ENCODE measurements around the gene PODNL1. TPM values are rescaled to one million over a fixed set of nuclear protein-coding genes. Genes with fewer than 3 reads are reported as not detected.

The PODNL1 gene
- polyA plus RNA-seq, 3 donors from 2014 or later: not detected

DNA sequence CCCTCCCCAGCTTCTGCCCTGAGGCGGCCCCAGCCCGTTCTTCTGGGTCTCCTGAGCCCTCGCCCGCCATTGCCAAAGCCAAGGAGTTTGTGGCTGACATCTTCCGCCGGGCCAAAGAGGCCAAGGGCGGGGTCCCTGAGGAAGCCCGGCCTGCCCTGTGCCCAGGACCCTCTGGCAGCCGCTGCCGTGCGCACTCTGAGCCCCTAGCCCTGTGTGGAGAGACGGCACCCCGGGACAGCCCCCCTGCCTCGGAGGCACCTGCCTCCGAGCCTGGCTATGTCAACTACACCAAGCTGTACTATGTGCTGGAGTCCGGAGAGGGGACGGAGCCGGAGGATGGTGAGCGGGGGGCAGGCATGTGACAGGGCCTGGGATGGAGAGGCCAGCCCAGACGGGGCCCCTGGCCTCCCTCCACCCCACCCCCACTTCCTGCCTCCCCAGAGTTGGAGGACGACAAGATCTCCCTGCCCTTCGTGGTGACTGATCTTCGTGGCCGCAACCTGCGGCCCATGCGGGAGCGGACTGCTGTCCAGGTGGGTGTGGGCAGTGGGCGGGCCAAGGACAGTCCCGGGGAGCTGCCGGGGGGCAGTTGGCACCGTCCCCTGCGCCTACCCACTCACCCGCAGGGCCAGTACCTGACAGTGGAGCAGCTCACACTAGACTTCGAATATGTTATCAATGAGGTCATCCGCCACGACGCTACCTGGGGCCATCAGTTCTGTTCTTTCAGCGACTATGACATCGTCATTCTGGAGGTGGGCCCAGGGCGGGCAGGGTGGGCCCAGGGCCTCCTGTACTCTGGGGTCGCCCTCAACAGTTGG lies 21.1 kb upstream of the PODNL1 start:
- no peak overlapping the region for H3K27ac Mint-ChIP-seq
- H3K27me3 Mint-ChIP-seq (ENCODE audit: low read depth in 3 of 3): peaks cover 0 to 3% (median 0%) of the 10 kb centered on the region in 3 donors

DNA sequence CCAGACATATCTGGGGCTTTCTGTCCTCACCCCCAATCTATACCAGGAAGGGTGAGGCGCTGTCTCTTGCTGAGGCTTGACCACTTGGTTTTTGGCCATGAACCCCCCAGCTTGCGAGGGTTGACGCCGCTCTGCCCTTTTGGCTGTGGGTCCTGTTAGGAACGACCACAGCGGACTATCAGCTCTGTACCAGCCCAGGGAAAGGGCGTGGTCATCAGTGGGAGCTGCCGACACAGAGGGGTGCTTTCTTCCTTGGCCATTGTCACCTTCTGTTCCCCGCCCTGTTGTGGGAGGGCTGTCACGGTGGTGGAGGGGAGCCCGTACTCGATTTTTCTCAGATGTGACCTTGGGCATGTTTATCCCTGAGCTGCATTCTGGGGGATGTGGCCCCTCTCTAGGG lies 19.8 kb upstream of the PODNL1 start:
- Mint-ChIP-seq H3K27ac (peak overlapping the region in 1 of 6 donors; percentile 52), H3K27me3 (ENCODE audit: low read depth in 3 of 3) (peaks cover 0 to 3% (median 0%) of the 10 kb centered on the region in 3 donors), H3K4me1 (peaks cover 10 to 15% of the 10 kb centered on the region in 2 donors), H3K4me3 (no peak overlapping the region), H3K9me3 (no peaks in the 10 kb centered on the region), H3K36me3 (peaks cover 4 to 22% (median 9%) of the 10 kb centered on the region in 3 donors)
- DNase-seq: no peak

More for the DNA sequence above, 21.1 kb upstream of the PODNL1 start:
- Mint-ChIP-seq H3K4me1 (peaks cover 0 to 3% of the 10 kb centered on the region in 2 donors), H3K4me3 (no peak overlapping the region), H3K36me3 (peaks cover 4 to 23% (median 9%) of the 10 kb centered on the region in 3 donors), H3K9me3 (no peaks in the 10 kb centered on the region)
- DNase-seq: no peak

DNA sequence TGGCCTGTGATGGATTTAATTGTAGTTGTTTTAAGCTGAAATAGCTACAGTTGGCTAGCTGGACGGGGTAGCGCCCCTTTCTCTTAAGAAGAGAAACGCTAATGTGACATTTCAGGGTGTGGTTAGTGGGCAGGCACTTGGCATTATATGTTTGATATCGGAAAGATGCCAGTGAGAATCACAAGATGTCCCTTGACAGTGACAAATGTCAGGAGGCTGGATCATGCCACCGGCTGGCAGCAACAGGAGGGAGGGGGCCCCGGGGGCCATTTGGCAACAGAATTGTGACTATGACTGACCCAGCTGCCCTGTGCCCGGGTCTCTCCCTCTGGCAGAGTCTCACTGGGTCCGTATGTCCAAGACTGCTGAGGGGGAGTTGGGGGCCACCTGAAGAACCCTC lies 18.8 kb upstream of the PODNL1 start:
- Mint-ChIP-seq H3K4me1 (peaks cover 16 to 20% of the 10 kb centered on the region in 2 donors), H3K36me3 (peaks cover 4 to 22% (median 9%) of the 10 kb centered on the region in 3 donors), H3K27me3 (ENCODE audit: low read depth in 3 of 3) (peaks cover under 1 to 6% (median 3%) of the 10 kb centered on the region in 3 donors), H3K9me3 (no peaks in the 10 kb centered on the region), H3K4me3 (no peak overlapping the region), H3K27ac (peak overlapping the region in 1 of 6 donors; percentile 34)
- no peak for DNase-seq

DNA sequence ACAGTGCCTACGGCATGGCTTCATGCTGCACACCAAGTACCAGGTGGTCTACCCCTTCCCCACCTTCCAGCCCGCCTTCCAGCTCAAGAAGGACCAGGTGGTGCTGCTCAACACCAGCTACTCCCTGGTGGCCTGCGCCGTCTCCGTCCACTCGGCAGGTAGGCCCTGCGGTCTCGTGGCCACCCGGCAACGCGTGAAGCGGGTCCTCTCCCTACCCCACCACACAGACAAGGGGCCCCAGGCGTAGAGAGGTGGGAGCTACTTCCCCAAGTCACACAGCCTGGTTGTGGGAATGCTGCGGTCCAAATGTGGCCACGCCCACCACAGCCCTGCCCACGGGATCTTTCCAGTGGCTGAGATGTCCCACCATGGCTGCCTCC lies 18.1 kb upstream of the PODNL1 start:
- H3K27ac Mint-ChIP-seq: no peak overlapping the region
- peaks cover 23 to 26% of the 10 kb centered on the region in 2 donors for H3K4me1 Mint-ChIP-seq
- no peak overlapping the region for H3K4me3 Mint-ChIP-seq

DNA sequence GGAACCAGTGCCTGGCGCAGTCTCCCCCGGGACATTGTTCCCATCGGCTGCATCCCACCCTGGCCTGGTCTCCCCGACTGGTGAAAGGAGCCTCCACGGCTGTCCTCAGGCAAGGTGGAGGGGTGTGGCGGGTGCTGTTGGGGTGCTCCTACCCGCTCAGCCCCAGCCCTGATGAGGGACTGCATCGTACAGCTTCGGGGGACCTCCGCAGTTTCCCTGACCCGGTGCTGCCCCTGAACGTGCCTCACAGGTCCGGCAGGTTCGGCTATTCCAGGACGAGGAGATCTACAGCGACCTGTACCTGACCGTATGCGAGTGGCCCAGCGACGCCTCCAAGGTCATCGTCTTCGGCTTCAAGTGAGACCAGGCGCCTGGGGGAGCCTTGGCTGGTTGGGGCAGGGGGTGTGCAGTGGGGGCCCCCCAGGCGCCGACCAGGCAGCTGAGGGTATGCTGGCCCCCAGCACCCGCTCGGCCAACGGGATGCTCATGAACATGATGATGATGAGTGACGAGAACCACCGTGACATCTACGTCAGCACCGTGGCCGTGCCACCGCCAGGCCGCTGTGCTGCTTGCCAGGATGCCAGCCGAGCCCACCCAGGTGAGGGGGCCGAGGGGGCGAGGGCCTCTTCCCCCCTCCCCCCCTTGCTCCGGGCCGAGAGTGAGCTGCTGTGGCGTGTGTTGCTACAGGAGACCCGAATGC lies 17.6 kb upstream of the PODNL1 start:
- no peak for DNase-seq
- no peaks in the 10 kb centered on the region for H3K9me3 Mint-ChIP-seq
- peaks cover 0 to 16% (median 6%) of the 10 kb centered on the region in 3 donors for H3K36me3 Mint-ChIP-seq
- peaks cover 24 to 26% of the 10 kb centered on the region in 2 donors for H3K4me1 Mint-ChIP-seq
- no peak overlapping the region for H3K27ac Mint-ChIP-seq
- peaks cover 6 to 10% (median 6%) of the 10 kb centered on the region in 3 donors for H3K27me3 Mint-ChIP-seq (ENCODE audit: low read depth in 3 of 3)
- no peak overlapping the region for H3K4me3 Mint-ChIP-seq

More for the DNA sequence above, 18.1 kb upstream of the PODNL1 start:
- peaks cover under 1 to 18% (median 6%) of the 10 kb centered on the region in 3 donors for H3K36me3 Mint-ChIP-seq
- DNase-seq: no peak
- H3K27me3 Mint-ChIP-seq (ENCODE audit: low read depth in 3 of 3): peaks cover 6 to 10% (median 6%) of the 10 kb centered on the region in 3 donors
- no peaks in the 10 kb centered on the region for H3K9me3 Mint-ChIP-seq

DNA sequence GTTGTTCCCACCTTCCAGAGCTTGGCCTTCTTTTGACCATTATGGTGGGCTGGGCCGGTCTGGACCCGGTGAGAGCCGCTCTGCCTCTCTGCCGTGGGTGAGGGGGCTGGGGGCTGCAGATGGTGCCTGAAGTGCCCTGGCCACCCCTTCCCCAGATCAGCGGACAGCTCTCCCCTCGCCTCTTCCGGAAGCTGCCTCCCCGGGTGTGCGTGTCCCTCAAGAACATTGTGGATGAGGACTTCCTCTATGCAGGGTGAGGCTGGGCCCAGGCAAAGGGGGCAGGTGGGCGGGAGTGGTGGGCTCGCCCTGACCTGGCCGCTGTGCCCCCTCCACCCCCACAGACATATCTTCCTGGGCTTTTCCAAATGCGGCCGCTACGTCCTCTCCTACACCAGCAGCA lies 16.0 kb upstream of the PODNL1 start:
- peak overlapping the region; percentile 48 to 94 (median 84) for H3K4me3 Mint-ChIP-seq
- DNase-seq: no peak
- H3K9me3 Mint-ChIP-seq: no peaks in the 10 kb centered on the region
- H3K36me3 Mint-ChIP-seq: peaks cover 0 to 16% (median 6%) of the 10 kb centered on the region in 3 donors
- H3K27ac Mint-ChIP-seq: peak overlapping the region in 3 of 6 donors; percentile 12 to 88 (median 35)
- peaks cover 6 to 12% (median 6%) of the 10 kb centered on the region in 3 donors for H3K27me3 Mint-ChIP-seq (ENCODE audit: low read depth in 3 of 3)
- peaks cover 24 to 26% of the 10 kb centered on the region in 2 donors for H3K4me1 Mint-ChIP-seq

DNA sequence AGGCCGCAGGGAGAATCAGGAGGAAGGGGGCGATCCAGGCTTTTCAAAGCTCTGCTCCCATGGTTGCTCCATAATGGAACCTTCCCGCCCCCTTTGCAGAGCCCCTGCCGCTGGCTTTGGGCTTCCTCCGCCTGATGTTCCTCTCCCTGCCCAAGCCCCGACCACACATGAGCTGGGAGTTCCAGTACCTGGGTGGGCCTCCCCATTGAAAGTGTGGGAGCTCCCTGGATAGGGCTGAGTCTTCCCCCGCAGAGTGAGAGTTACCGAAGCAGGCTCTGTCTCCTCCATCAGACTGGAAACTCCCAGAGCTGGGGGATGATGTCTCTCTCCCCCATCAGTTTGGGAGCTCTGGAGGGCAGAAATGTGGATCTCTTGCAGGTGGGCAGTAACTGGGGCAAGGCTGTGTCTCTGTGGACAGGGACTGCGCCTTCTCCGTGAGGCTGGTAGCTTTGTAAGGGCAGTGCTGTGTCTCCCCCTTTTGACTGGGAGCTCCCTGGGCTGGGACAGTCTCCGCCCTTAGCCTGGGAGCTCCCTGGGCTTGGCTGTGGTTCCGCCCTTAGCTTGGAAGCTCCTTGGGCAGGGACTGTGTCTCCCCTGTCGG lies 14.8 kb upstream of the PODNL1 start:
- Mint-ChIP-seq H3K4me3 (peak overlapping the region; percentile 84 to 94 (median 85)), H3K27me3 (ENCODE audit: low read depth in 3 of 3) (peaks cover 6 to 9% (median 8%) of the 10 kb centered on the region in 3 donors), H3K36me3 (peaks cover 0 to 10% (median 6%) of the 10 kb centered on the region in 3 donors), H3K9me3 (no peaks in the 10 kb centered on the region), H3K4me1 (peaks cover 24 to 26% of the 10 kb centered on the region in 2 donors), H3K27ac (peak overlapping the region; percentile 46 to 88 (median 80))
- DNase-seq: no peak

DNA sequence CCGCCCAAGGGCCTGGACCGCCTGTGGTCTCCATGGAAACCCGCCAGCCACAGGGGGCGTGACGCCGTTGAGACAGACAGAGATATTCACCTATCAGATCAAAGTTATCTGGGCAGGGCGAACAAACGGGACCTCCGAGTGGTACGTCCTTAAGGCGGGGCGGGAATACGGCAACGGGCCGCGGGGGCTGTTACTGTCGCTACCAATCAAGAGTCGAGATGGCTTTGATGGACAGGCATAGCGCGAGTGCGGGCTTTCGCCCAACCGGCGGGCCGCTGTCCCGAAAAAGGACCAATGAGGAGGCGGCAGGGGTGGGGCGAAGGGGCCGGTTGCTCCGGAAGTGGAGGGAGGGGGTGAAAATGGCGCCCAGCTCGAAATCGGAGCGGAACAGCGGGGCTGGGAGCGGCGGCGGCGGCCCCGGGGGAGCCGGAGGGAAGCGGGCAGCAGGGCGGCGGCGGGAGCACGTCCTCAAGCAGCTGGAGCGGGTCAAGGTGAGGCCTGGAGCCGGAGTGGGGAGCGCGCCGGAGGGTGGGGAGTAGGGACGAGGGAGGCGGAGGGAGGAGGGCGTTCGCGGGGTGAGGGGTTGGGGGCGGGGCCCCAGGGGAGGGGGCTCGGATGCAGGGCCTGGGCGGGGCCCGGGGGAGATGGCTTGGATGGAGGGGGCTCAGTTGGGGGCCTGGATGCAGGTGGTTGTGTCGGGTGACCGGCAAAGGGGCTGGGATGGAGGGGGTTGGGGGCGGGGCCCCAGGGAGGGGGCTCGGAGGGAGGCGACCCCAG lies 14.1 kb upstream of the PODNL1 start, which contains the start of gene DCAF15:
TSS of gene DCAF15 (plus strand) at position 356 of the 777 bp plus-strand sequence. CDS start at position 360, 4 bp downstream.
- H3K4me3 Mint-ChIP-seq: peak within 1 kb of the TSS; percentile 88 to 94 (median 91)
- H3K27me3 Mint-ChIP-seq (ENCODE audit: low read depth in 3 of 3): peaks cover 6 to 9% (median 8%) of the 10 kb centered on the region in 3 donors
- peaks cover 24 to 26% of the 10 kb centered on the region in 2 donors for H3K4me1 Mint-ChIP-seq
- DNase-seq: peak; percentile 99 to 100 (median 99)
- peaks cover 0 to 8% (median 6%) of the 10 kb centered on the region in 3 donors for H3K36me3 Mint-ChIP-seq
- H3K27ac Mint-ChIP-seq: peak within 1 kb of the TSS; percentile 84 to 94 (median 90)
- H3K9me3 Mint-ChIP-seq: no peaks in the 10 kb centered on the region

DNA sequence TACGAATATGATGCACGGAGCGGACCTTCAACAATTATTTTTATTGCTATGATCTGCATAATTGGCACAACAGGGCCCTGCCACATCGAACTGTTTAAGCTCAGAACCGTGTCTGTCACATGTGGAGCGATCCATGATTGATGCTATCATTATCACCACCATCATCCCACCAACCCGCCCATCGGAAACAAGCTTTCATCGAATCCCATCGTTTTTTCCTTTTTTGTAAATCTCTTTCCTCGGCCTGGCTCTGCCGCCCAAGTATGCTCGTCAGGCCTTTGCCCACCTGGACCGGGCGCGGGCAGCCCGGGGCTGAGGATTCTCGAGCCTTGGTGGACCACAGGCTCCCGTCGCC lies 13.6 kb upstream of the PODNL1 start:
- Mint-ChIP-seq H3K27me3 (ENCODE audit: low read depth in 3 of 3) (peaks cover 6 to 9% (median 8%) of the 10 kb centered on the region in 3 donors), H3K27ac (peak overlapping the region; percentile 83 to 94 (median 90)), H3K4me3 (peak overlapping the region; percentile 85 to 94 (median 91)), H3K9me3 (no peaks in the 10 kb centered on the region), H3K4me1 (peaks cover 24 to 26% of the 10 kb centered on the region in 2 donors), H3K36me3 (peaks cover 0 to 5% (median 2%) of the 10 kb centered on the region in 3 donors)
- no peak for DNase-seq

DNA sequence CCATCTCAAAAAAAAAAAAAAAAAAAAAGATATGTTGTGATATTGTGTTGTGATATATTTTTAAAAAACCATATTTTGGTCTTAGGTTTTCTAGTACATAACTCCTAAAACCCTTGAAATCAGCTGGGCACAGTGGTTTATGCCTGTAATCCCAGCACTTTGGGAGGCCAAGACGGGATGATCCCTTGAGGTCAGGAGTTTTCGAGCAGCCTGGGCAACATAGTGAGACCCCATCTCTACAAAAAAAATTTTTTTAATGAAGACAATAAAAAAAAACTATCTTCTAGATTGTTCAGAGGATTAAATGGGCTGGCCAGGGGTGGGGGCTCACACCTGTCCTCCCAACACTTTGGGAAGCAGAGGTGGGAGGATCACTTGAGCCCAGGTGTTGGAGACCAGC lies 12.8 kb upstream of the PODNL1 start:
- Mint-ChIP-seq H3K36me3 (peaks cover 0 to 5% (median 0%) of the 10 kb centered on the region in 3 donors), H3K4me3 (no peak overlapping the region), H3K4me1 (peaks cover 24 to 26% of the 10 kb centered on the region in 2 donors), H3K9me3 (no peaks in the 10 kb centered on the region), H3K27ac (peak overlapping the region in 2 of 6 donors; percentile 3 to 94), H3K27me3 (ENCODE audit: low read depth in 3 of 3) (peaks cover 6 to 9% (median 8%) of the 10 kb centered on the region in 3 donors)
- no peak for DNase-seq

DNA sequence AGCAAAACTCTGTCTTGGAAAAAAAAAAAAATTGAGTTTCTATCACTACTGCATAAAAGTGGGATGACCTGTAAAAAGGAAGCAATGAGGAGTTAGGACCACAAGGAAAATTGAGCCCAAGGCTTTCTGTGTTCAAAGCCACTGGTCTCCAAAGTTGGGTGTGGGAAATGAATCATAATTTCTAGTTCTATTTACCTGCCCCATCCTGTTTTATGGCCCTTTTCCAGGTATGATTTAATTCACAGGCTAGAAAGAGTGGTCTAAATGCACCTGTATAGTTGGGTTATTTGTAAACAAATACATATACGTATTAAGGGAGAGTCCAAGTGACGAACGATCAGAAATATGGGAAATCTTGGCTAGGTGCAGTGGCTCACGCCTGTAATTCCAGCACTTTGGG lies 8.2 kb upstream of the PODNL1 start:
- H3K9me3 Mint-ChIP-seq: no peaks in the 10 kb centered on the region
- H3K36me3 Mint-ChIP-seq: no peaks in the 10 kb centered on the region
- H3K4me3 Mint-ChIP-seq: no peak overlapping the region
- peaks cover 0 to 2% (median 2%) of the 10 kb centered on the region in 3 donors for H3K27me3 Mint-ChIP-seq (ENCODE audit: low read depth in 3 of 3)
- H3K4me1 Mint-ChIP-seq: peaks cover 0 to 1% of the 10 kb centered on the region in 2 donors
- H3K27ac Mint-ChIP-seq: no peak overlapping the region
- DNase-seq: no peak

DNA sequence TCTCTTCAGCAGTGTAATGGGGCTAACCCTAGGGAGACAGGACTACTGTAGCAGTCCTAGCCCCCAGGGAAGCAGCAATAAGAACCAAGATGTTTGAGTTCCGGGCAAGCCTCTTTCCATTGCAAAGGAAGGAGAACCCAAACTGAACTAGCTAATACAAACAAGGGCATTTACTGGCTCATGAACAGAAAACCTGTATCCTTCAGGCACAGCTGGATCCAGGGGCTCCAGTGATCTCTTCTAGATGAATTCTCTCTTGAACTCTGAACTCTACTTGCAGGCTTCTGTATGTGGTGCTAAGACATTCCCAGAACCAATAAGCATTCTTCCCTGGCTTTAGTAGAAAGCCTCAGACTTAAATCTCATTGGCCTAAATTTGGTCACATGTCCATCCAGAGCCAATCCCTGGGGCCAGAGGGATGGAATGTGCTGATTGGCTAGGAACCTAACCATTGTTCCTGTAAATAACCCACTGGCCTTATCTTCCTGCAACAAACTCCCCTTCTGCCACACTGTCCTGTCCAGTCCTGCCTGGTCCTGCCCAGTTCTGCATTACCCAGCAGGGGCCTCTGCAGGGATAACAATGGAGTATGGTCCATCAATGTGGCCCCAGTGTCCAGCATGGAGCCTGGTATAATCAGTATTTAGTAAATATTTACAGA lies 3.9 kb upstream of the PODNL1 start:
- Mint-ChIP-seq H3K4me3 (no peak overlapping the region), H3K27ac (no peak overlapping the region), H3K36me3 (no peaks in the 10 kb centered on the region), H3K27me3 (ENCODE audit: low read depth in 3 of 3) (peaks cover 0 to 3% (median 2%) of the 10 kb centered on the region in 3 donors), H3K4me1 (no peaks in the 10 kb centered on the region), H3K9me3 (no peaks in the 10 kb centered on the region)
- no peak for DNase-seq
